Breast epithelium (tissue), 4 donors: ENCODE measurements around the gene INKA2. TPM values are rescaled to one million over a fixed set of nuclear protein-coding genes. Genes with fewer than 3 reads are reported as not detected.

Experiments used
- DNase-seq, 2 donors: peaks; one replicate each; pipeline ENCODE4 v3.0.0-alpha.2; 2019; ENCODE audit warnings: low spot score in 2 of 2
- H3K27ac ChIP-seq, 2 donors: fragments of 200-600 bp; sonication (generic) in 1 of 2; one replicate each; pipeline ENCODE4 v1.5.1; 2016 to 2019; ENCODE audit warnings: mild to moderate bottlenecking in 1 of 2
- H3K27me3 ChIP-seq, 2 donors: fragments of 200-600 bp; sonication (generic) in 1 of 2; one replicate each; pipeline versions ENCODE4 v1.5.1 to v1.6.0; 2017 to 2019; ENCODE audit warnings: control low read depth in 1 of 2, mild to moderate bottlenecking in 1 of 2
- H3K36me3 ChIP-seq: fragments of 200-600 bp; one replicate; pipeline ENCODE4 v1.5.1; 2019
- H3K4me1 ChIP-seq, 2 donors: fragments of 200-600 bp; sonication (generic); one replicate each; pipeline ENCODE4 v1.5.1; 2016 to 2019; ENCODE audit warnings: control low read depth in 1 of 2
- H3K4me3 ChIP-seq, 3 donors: fragments of 200-600 bp; sonication (generic); 1 replicate in 2 of 3; 2 replicates in 1 of 3; pipeline ENCODE4 v1.5.1; 2016 to 2019; ENCODE audit warnings: mild to moderate bottlenecking in 3 of 3, moderate library complexity in 2 of 3
- H3K9me3 ChIP-seq, 2 donors: fragments of 200-600 bp; sonication (generic) in 1 of 2; one replicate each; pipeline ENCODE4 v1.5.1; 2016 to 2019; ENCODE audit warnings: control low read depth in 1 of 2
- POLR2A ChIP-seq: fragments of 450-650 bp; IDR thresholded peaks from one replicate; pipeline ENCODE4 v1.6.1; 2016; ENCODE audit warnings: antibody characterized with exemption, mild to moderate bottlenecking, moderate library complexity
- POLR2AphosphoS5 ChIP-seq, 3 donors: sonication (generic); formaldehyde crosslinking; IDR thresholded peaks; one replicate each; pipeline ENCODE4 v1.6.1; 2017; ENCODE audit warnings: antibody characterized with exemption in 3 of 3
- intact Hi-C: fragments of 100-400 bp; cut with DNase I; formaldehyde crosslinking; loops from one replicate; pipeline ENCODE4 v1.15.1; 2023; ENCODE audit warnings: low total_unique reads
- total RNA-seq, 3 donors: library from RNA; depleted of rRNA; stranded (reverse); fragments of >200 nt; gene quantifications; one replicate each; pipeline ENCODE4 v1.1.0, GENCODE V29; 2016
- TF ChIP-seq, protein P1 (sequence below), 3 donors: fragments of 450-650 bp; IDR thresholded peaks; one replicate each; pipeline ENCODE4 v1.5.1; 2016 to 2017; ENCODE audit warnings: antibody characterized with exemption in 3 of 3, mild to moderate bottlenecking in 3 of 3, moderate library complexity in 3 of 3

The INKA2 gene
- total RNA-seq, 3 donors from 2014 or later: 3.0 to 4.6 (median 3.8) TPM

DNA sequence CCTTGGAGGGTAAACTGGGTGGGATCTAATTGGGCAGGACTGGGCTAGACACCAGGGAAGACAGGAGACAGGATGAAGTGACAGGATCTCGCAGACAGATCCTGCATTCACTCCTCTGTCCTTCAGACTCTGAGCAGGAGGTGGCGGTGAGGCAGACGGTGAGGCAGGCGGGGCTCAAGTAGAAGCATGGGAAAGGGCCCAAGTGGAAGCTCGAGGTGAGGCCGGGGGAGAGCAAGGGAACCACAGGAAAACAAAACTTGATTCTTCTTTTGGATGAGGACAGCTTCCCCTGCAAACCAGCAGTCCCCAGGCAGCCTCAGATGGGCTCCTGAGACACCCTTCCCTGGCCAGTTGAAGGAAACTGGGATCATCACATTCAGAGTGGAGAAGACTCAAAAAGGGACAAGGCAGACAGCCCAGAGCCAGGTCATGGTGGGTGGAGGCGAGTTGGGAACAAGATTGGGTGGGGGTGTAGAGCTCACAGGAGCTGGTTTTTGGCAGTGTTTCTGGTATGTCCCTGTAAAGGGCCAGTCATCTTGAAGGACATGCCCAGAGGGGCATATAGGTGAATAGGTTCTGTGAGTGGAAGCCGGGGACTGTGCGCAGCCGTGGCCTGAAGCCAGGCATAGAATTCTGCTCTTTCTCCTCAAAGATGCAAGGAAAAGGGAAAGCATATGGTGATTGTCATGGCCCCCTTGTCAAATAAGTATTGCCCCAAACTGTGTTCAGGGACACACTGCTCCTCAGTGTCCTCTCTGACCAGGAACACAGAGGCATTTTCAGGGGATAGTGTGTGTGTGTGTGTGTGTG lies 18.0 kb downstream of the INKA2 start:
- Histone ChIP-seq H3K27me3 (no peaks in the 10 kb centered on the region), H3K9me3 (no peaks in the 10 kb centered on the region), H3K4me3 (no peak overlapping the region), H3K27ac (peak overlapping the region in 1 of 2 donors; percentile 55), H3K4me1 (no peaks in the 10 kb centered on the region), H3K36me3 (no peaks in the 10 kb centered on the region)
- TF ChIP-seq POLR2AphosphoS5 (IDR thresholded peaks at IDR 0.05): no peak
- TF ChIP-seq, protein P1, sequence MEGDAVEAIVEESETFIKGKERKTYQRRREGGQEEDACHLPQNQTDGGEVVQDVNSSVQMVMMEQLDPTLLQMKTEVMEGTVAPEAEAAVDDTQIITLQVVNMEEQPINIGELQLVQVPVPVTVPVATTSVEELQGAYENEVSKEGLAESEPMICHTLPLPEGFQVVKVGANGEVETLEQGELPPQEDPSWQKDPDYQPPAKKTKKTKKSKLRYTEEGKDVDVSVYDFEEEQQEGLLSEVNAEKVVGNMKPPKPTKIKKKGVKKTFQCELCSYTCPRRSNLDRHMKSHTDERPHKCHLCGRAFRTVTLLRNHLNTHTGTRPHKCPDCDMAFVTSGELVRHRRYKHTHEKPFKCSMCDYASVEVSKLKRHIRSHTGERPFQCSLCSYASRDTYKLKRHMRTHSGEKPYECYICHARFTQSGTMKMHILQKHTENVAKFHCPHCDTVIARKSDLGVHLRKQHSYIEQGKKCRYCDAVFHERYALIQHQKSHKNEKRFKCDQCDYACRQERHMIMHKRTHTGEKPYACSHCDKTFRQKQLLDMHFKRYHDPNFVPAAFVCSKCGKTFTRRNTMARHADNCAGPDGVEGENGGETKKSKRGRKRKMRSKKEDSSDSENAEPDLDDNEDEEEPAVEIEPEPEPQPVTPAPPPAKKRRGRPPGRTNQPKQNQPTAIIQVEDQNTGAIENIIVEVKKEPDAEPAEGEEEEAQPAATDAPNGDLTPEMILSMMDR (IDR thresholded peaks at IDR 0.05): no peak
- TF ChIP-seq POLR2A: no peak
- DNase-seq: no peak
- intact Hi-C loops: no loop called here

DNA sequence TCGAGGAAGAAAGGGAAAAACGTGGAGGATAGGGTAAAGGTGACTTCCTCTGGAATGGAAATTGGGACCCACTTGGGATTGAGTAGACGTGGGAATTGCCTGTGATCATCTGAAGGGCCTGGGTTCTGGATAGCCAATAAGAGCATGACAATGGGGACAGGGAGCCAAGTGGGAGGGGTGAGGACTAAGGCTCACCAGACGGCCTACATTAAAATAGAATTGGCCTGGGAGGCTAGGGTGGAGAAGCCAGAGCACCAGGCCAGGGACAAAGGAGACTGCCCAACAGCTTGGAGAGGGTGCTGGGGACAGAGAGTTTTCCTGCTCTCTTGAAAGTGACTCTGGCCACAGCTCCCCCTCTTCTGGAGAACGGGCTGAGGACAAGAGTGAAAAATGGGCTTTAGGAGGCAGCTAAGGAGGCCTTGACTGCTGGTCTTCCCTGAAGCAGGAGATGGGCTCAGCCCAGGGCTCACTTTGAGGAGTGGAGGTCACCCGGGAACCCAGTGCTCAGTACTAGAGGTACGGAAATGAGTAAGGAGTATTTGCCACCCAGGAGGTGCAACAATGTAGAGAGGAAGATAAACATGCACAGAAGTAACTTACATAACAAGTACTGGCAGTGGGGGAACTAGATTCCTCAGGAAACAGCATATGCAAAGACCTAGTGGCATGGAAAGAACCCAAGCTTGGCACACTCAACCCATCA lies 18.8 kb downstream of the INKA2 start:
- no peaks in the 10 kb centered on the region for H3K4me1 ChIP-seq
- peak overlapping the region in 1 of 2 donors; percentile 62 for H3K27ac ChIP-seq
- H3K36me3 ChIP-seq: no peaks in the 10 kb centered on the region
- no peaks in the 10 kb centered on the region for H3K9me3 ChIP-seq
- no peak for DNase-seq
- TF ChIP-seq POLR2A (no peak), POLR2AphosphoS5 (IDR thresholded peaks at IDR 0.05) (no peak)
- TF ChIP-seq, protein P1 (IDR thresholded peaks at IDR 0.05): no peak
- no peaks in the 10 kb centered on the region for H3K27me3 ChIP-seq
- intact Hi-C loops: no loop called here
- no peak overlapping the region for H3K4me3 ChIP-seq

DNA sequence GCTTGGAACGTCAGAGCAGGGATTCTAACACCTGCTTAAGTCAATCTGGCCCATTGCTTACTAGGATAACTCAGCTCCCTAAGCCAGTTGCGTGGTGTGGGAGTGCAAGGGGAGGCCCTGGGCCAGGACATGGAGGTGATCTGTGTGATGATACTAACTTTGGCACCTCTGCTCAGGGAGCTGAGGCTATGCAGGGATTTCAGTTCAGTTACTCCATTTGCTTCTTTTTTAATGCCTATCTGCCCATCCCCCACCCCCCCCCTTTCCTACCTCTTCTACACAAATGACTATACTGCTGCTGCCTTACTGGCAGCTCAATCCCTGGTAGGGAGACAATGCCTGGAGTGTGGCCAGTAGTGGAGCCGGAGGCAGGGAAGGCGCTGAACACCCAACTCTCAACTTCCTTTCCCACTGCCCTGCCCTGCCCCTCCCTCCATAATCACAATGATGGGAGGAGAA lies 19.5 kb downstream of the INKA2 start:
- DNase-seq: no peak
- TF ChIP-seq, protein P1 (IDR thresholded peaks at IDR 0.05): no peak
- TF ChIP-seq POLR2AphosphoS5 (IDR thresholded peaks at IDR 0.05) (no peak), POLR2A (no peak)
- Histone ChIP-seq H3K27ac (peak overlapping the region in 1 of 2 donors; percentile 64), H3K4me1 (no peaks in the 10 kb centered on the region), H3K36me3 (no peaks in the 10 kb centered on the region), H3K4me3 (no peak overlapping the region), H3K27me3 (no peaks in the 10 kb centered on the region), H3K9me3 (no peaks in the 10 kb centered on the region)
- intact Hi-C loops: no loop called here

DNA sequence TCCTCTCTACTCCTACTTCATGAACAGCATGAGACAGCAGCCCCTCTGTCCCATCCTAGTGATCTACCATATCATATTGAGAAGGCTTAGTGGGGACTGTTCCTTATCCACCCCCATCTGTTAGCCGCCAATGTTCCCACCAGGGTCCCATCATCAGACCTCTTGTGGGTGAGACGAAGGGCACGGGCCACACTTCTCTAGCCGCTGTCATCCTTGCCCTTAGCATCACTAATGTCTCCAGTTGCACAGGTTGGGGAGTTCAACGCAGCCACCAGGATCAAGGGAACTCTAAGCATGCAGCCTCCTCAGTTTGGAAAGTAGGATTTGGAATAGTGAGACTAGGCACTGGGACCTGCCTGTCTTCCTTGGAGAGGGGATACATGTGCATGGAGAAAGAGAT lies 20.1 kb downstream of the INKA2 start:
- TF ChIP-seq, protein P1 (IDR thresholded peaks at IDR 0.05): no peak
- TF ChIP-seq POLR2A (no peak), POLR2AphosphoS5 (IDR thresholded peaks at IDR 0.05) (no peak)
- Histone ChIP-seq H3K27ac (peak overlapping the region in 1 of 2 donors; percentile 64), H3K4me3 (no peak overlapping the region), H3K36me3 (no peaks in the 10 kb centered on the region), H3K27me3 (no peaks in the 10 kb centered on the region), H3K9me3 (no peaks in the 10 kb centered on the region), H3K4me1 (no peaks in the 10 kb centered on the region)
- DNase-seq: no peak
- intact Hi-C loops: no loop called here

DNA sequence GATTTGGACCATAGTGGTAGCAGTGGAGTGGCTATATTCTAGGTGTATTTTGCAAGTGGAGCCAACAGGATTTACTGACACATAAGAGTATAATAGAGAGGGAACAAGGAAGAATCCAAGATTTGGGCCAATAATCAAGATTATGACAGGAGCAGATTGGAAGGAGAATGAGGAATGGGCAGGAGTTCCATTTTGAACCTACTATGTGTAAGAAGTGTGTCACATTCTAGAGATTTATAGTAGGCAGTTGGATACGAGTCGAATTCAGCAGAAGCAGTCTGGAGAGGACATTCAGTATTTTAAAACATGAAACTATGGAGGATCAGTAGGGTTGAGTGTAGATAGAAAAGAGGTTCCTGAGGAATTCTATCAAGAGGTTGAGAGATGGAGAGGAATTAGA lies 21.7 kb downstream of the INKA2 start:
- H3K36me3 ChIP-seq: no peaks in the 10 kb centered on the region
- intact Hi-C loops: no loop called here
- no peak for DNase-seq
- TF ChIP-seq POLR2A (no peak), POLR2AphosphoS5 (IDR thresholded peaks at IDR 0.05) (no peak)
- TF ChIP-seq, protein P1 (IDR thresholded peaks at IDR 0.05): no peak
- no peak overlapping the region for H3K27ac ChIP-seq
- no peaks in the 10 kb centered on the region for H3K4me1 ChIP-seq
- no peaks in the 10 kb centered on the region for H3K27me3 ChIP-seq
- no peak overlapping the region for H3K4me3 ChIP-seq
- no peaks in the 10 kb centered on the region for H3K9me3 ChIP-seq
